Activated naive CD4-positive, alpha-beta T cell treated with anti-CD3 and anti-CD28 coated beads, Interleukin-2, amount 10 ng/mL, durations not matched to agents 7 days and 5 days (primary cell): ENCODE measurements around the gene VCAM1.

Experiments
- CTCF ChIA-PET: fragments of 350-600 bp; sonication (Branson Sonifier 250); formaldehyde crosslinking; loops from one replicate; lab custom pipeline; 2021; ENCODE audit warnings: antibody characterized with exemption; lab: Charles Lee
- DNase-seq: peaks from one replicate; pipeline ENCODE4 v3.0.0-alpha.2; 2020
- H3K27ac Mint-ChIP-seq: one replicate; pipeline ENCODE4 v1.8.0; 2021; ENCODE audit warnings: mild to moderate bottlenecking, moderate library complexity, mixed read lengths
- H3K27me3 Mint-ChIP-seq: one replicate; pipeline ENCODE4 v1.8.0; 2021; ENCODE audit warnings: mild to moderate bottlenecking, mixed read lengths
- H3K36me3 Mint-ChIP-seq: one replicate; pipeline ENCODE4 v1.8.0; 2021; ENCODE audit warnings: mixed read lengths
- H3K4me1 Mint-ChIP-seq: one replicate; pipeline ENCODE4 v1.8.0; 2021; ENCODE audit warnings: mixed read lengths
- H3K4me3 Mint-ChIP-seq: one replicate; pipeline ENCODE4 v1.8.0; 2021; ENCODE audit warnings: mild to moderate bottlenecking, moderate library complexity, mixed read lengths
- H3K9me3 Mint-ChIP-seq: one replicate; pipeline ENCODE4 v1.8.0; 2021; ENCODE audit warnings: mixed read lengths

The VCAM1 gene, protein sequence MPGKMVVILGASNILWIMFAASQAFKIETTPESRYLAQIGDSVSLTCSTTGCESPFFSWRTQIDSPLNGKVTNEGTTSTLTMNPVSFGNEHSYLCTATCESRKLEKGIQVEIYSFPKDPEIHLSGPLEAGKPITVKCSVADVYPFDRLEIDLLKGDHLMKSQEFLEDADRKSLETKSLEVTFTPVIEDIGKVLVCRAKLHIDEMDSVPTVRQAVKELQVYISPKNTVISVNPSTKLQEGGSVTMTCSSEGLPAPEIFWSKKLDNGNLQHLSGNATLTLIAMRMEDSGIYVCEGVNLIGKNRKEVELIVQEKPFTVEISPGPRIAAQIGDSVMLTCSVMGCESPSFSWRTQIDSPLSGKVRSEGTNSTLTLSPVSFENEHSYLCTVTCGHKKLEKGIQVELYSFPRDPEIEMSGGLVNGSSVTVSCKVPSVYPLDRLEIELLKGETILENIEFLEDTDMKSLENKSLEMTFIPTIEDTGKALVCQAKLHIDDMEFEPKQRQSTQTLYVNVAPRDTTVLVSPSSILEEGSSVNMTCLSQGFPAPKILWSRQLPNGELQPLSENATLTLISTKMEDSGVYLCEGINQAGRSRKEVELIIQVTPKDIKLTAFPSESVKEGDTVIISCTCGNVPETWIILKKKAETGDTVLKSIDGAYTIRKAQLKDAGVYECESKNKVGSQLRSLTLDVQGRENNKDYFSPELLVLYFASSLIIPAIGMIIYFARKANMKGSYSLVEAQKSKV

DNA sequence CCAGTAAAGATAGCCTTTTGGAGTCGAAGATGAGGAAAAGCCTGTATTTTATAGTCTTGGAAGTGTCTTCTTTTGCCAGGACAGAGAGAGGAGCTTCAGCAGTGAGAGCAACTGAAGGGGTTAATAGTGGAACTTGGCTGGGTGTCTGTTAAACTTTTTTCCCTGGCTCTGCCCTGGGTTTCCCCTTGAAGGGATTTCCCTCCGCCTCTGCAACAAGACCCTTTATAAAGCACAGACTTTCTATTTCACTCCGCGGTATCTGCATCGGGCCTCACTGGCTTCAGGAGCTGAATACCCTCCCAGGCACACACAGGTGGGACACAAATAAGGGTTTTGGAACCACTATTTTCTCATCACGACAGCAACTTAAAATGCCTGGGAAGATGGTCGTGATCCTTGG, at the start of gene VCAM1:
TSS of gene VCAM1 (plus strand) at position 253 of the 400 bp plus-strand sequence. CDS start at position 372, 119 bp downstream.
- Mint-ChIP-seq H3K4me1 (no peaks in the 10 kb centered on the region), H3K9me3 (no peaks in the 10 kb centered on the region), H3K27me3 (peaks cover 10% of the 10 kb centered on the region), H3K36me3 (no peaks in the 10 kb centered on the region), H3K4me3 (no peak within 1 kb of the TSS), H3K27ac (no peak within 1 kb of the TSS)
- DNase-seq = no peak
- CTCF ChIA-PET = no interaction called here

DNA sequence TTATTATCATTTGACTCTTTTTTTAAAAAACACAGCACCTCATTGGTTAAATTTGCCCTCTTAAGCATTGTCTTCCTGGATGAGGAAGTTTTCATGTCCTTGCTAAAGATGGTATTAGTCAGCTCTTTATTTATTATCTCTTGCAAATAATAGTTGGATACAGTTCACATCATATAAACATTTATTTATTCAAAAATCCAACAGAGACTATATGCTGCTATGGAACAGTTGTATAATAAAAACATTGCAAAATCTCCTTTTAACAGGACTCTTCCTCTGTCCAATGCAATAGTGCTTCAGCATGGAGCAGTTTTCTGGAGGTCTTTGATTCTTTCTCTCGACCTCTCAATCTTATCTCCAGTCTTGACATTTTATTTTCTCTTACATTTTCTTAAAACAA, 49.5 kb upstream of the VCAM1 start:
- Mint-ChIP-seq H3K36me3 (no peaks in the 10 kb centered on the region), H3K9me3 (no peaks in the 10 kb centered on the region), H3K27ac (no peak overlapping the region), H3K27me3 (no peaks in the 10 kb centered on the region), H3K4me3 (no peak overlapping the region), H3K4me1 (no peaks in the 10 kb centered on the region)
- no peak for DNase-seq
- CTCF ChIA-PET = no interaction called here

DNA sequence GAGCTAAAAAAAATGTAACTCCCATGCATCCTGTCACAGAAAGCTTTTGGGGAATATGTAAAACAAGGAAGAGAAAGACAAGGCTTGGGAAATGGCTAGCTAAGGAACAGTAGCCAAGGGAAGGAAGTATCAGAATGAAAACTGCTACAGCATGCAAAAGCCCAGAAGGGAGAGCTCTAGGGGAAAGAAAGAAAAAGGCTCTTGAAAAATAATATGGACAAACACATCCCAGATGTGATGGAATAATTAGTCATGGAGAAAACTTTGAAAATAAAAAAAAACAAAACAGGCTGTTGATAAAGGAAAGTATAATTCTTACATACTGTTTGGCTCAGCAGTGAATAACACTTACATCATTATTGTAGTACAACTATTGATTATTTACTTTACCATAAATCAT, 47.9 kb upstream of the VCAM1 start:
- no peaks in the 10 kb centered on the region for H3K36me3 Mint-ChIP-seq

GRCh38 chr1:100683448-100684349, 35.8 kb upstream of the VCAM1 start:
- H3K27me3 Mint-ChIP-seq = no peaks in the 10 kb centered on the region
- H3K27ac Mint-ChIP-seq = no peak overlapping the region
- no peak overlapping the region for H3K4me3 Mint-ChIP-seq
- DNase-seq = no peak
- H3K4me1 Mint-ChIP-seq = no peaks in the 10 kb centered on the region
- no peaks in the 10 kb centered on the region for H3K36me3 Mint-ChIP-seq
- no peaks in the 10 kb centered on the region for H3K9me3 Mint-ChIP-seq
- CTCF ChIA-PET = no interaction called here

More for the DNA sequence above, 47.9 kb upstream of the VCAM1 start:
- CTCF ChIA-PET = no interaction called here
- Mint-ChIP-seq H3K27me3 (no peaks in the 10 kb centered on the region), H3K9me3 (no peaks in the 10 kb centered on the region), H3K4me1 (no peaks in the 10 kb centered on the region), H3K27ac (no peak overlapping the region), H3K4me3 (no peak overlapping the region)
- DNase-seq = no peak

DNA sequence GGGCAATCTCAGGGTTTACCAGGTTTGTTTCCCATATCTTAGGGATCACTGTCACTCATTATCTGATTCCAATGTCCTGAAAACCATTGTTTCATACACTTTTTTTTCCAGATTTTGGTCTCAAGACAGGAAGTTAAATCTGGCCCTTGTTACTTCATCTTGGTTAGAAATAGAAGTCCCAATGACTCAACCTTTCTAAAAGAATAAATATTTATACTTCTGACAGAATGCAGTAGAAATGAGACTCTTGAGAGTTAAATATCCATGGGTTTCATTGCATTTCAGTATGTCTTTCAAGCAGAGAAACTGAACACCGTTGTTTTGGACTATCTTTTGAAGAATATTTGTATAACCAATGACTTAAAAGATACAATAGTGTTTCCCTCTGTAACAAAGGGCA, 19.8 kb upstream of the VCAM1 start:
- CTCF ChIA-PET = no interaction called here
- DNase-seq = no peak
- Mint-ChIP-seq H3K9me3 (peaks cover 1% of the 10 kb centered on the region), H3K27ac (no peak overlapping the region), H3K36me3 (no peaks in the 10 kb centered on the region), H3K4me3 (no peak overlapping the region), H3K4me1 (no peaks in the 10 kb centered on the region), H3K27me3 (peaks cover 7% of the 10 kb centered on the region)

DNA sequence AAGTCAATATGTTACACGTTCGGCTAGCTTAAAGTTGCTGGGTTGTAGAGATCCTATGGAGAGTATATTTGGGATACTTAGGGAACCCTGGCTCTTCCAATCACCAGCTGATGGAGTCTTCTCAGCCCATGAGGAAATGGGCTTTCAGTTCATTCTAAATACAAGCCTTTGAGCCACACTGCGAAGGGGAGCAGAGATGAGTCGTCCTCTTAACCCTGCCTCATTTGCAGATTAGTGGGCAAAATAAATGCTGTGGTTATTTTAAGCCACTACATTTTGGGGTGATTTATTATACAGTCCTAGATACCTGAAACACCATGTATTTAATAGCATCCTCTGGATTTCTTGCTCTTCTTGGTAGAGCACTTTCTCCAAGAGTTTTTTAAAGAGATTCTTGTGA, 19.0 kb upstream of the VCAM1 start:
- DNase-seq = no peak
- no peaks in the 10 kb centered on the region for H3K4me1 Mint-ChIP-seq
- H3K4me3 Mint-ChIP-seq = no peak overlapping the region
- CTCF ChIA-PET = no interaction called here
- no peaks in the 10 kb centered on the region for H3K9me3 Mint-ChIP-seq
- H3K36me3 Mint-ChIP-seq = no peaks in the 10 kb centered on the region
- H3K27ac Mint-ChIP-seq = no peak overlapping the region
- peaks cover 7% of the 10 kb centered on the region for H3K27me3 Mint-ChIP-seq

DNA sequence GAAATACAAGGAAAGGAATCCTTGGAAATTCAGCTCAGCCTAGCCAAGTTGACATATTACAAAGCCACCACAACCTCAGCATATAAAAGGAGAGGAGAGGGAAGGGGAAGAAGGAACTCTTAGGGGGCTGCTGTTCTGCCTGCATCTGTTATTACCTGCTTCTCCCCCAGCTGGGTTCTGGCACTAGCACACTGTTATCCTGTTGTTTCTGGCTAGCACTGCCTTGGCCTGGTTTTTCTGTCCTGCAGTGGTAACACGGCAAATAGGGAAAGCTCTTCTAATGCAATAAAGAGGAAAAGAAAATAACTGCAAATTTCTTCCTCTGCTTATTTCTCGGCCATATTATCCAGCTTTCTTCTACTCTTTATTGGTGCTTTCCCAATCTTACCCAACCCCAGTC, 16.5 kb upstream of the VCAM1 start:
- no peaks in the 10 kb centered on the region for H3K36me3 Mint-ChIP-seq
- no peaks in the 10 kb centered on the region for H3K4me1 Mint-ChIP-seq
- no peak for DNase-seq
- no peak overlapping the region for H3K27ac Mint-ChIP-seq
- H3K9me3 Mint-ChIP-seq = no peaks in the 10 kb centered on the region
- CTCF ChIA-PET = no interaction called here
- no peak overlapping the region for H3K4me3 Mint-ChIP-seq
- H3K27me3 Mint-ChIP-seq = peaks cover 7% of the 10 kb centered on the region

GRCh38 chr1:100703716-100704115, 15.8 kb upstream of the VCAM1 start:
- no peaks in the 10 kb centered on the region for H3K9me3 Mint-ChIP-seq
- H3K4me3 Mint-ChIP-seq = no peak overlapping the region
- DNase-seq = no peak
- no peaks in the 10 kb centered on the region for H3K36me3 Mint-ChIP-seq
- no peak overlapping the region for H3K27ac Mint-ChIP-seq
- no peaks in the 10 kb centered on the region for H3K4me1 Mint-ChIP-seq
- H3K27me3 Mint-ChIP-seq = peaks cover 7% of the 10 kb centered on the region
- CTCF ChIA-PET = no interaction called here

GRCh38 chr1:100704473-100704872, 15.1 kb upstream of the VCAM1 start:
- CTCF ChIA-PET = no interaction called here
- no peak overlapping the region for H3K27ac Mint-ChIP-seq
- no peak for DNase-seq
- H3K27me3 Mint-ChIP-seq = peaks cover 5% of the 10 kb centered on the region
- H3K4me3 Mint-ChIP-seq = no peak overlapping the region
- H3K36me3 Mint-ChIP-seq = no peaks in the 10 kb centered on the region
- H3K4me1 Mint-ChIP-seq = no peaks in the 10 kb centered on the region
- H3K9me3 Mint-ChIP-seq = no peaks in the 10 kb centered on the region

GRCh38 chr1:100706296-100706695, 13.2 kb upstream of the VCAM1 start:
- CTCF ChIA-PET = no interaction called here
- H3K4me1 Mint-ChIP-seq = no peaks in the 10 kb centered on the region
- no peak overlapping the region for H3K4me3 Mint-ChIP-seq
- H3K27me3 Mint-ChIP-seq = peaks cover 6% of the 10 kb centered on the region
- H3K9me3 Mint-ChIP-seq = no peaks in the 10 kb centered on the region
- no peaks in the 10 kb centered on the region for H3K36me3 Mint-ChIP-seq
- H3K27ac Mint-ChIP-seq = no peak overlapping the region
- no peak for DNase-seq

DNA sequence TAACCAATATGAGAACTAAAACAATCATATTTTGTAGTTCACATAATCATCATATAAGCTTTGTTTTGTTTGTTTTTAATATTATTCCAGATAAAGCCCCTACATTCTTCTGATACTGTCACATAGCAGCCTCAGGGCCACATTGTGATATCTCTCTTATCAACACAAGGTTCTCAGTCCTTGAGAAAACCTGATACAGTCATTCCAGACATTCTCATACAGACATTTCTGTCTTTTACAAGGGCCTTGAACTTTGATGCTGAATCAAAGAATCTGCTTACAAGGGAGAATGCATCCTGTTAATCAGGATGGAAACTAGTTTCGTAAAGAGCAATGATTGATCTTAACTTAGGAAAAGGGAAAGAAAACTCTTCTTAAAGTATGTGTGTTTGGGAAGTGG, 12.7 kb upstream of the VCAM1 start:
- Mint-ChIP-seq H3K4me1 (no peaks in the 10 kb centered on the region), H3K4me3 (no peak overlapping the region), H3K9me3 (no peaks in the 10 kb centered on the region), H3K27ac (no peak overlapping the region), H3K36me3 (no peaks in the 10 kb centered on the region), H3K27me3 (peaks cover 6% of the 10 kb centered on the region)
- DNase-seq = no peak
- CTCF ChIA-PET = no interaction called here

- Mint-ChIP-seq H3K4me1 (peaks cover 8% of the 10 kb centered on the region), H3K36me3 (no peaks in the 10 kb centered on the region), H3K27me3 (peaks cover 10% of the 10 kb centered on the region), H3K27ac (no peak overlapping the region), H3K9me3 (no peaks in the 10 kb centered on the region), H3K4me3 (no peak overlapping the region)
- no peak for DNase-seq
- CTCF ChIA-PET = no interaction called here
These were observed 11.0 kb upstream of the VCAM1 start for GRCh38 chr1:100708476-100709062.

DNA sequence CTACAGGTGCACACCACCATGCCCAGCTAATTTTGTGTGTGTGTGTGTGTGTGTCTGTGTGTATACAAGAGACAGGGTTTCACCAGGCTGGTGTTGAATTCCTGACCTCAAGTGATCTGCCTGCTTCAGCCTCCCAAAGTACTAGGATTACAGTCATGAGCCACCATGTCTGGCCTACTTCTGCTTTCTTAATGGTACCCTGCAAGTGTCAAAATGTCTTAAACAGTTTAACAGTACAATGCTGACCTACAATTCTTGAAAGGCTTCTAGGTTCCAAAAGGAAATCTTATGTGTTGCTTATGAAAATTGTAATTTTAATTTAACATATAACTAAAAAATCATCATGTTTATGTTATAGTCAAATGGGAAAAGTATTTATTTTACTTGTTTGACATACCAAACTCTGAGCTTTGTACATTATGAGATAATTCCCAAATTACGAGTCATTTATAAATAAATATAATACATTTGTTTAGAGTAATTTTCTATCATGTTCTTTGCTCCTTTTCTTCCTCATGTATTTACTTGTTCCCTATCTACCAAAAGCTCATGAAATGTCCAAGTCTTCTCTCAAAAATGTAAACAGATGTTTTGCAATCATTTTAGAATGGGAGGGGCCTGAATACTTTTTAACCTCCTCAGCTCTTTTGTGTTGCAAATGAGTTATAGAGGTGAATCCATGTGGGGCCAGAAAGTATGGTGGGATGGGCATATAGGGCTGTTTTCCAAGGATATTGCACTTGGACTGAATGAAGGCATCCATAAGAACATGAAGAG, 8.4 kb upstream of the VCAM1 start:
- Mint-ChIP-seq H3K4me3 (no peak overlapping the region), H3K27me3 (peaks cover 10% of the 10 kb centered on the region), H3K4me1 (peaks cover 8% of the 10 kb centered on the region), H3K27ac (no peak overlapping the region), H3K36me3 (no peaks in the 10 kb centered on the region), H3K9me3 (no peaks in the 10 kb centered on the region)
- no peak for DNase-seq
- CTCF ChIA-PET = no interaction called here
